ENCODE results near the gene SLC38A1.

DNA sequence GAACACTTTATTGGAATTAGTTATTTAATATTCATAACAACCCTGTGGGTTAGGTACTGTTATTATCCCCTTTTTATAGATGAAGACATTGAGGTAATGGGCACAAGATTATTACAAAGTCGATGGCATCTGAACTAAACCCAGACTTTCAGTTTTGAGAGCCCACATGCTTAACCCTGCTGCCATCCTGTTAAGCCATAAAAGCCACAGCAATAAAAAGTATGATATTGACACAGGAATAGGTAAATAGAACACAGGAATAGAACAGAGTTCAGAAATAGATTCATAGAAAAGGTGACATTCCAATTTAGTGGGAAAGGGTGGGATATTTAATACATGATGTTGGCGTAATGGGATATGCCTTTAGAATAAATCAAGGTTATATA is 119.8 kb downstream of the SLC38A1 start:
- TF ChIP-seq, protein P1, sequence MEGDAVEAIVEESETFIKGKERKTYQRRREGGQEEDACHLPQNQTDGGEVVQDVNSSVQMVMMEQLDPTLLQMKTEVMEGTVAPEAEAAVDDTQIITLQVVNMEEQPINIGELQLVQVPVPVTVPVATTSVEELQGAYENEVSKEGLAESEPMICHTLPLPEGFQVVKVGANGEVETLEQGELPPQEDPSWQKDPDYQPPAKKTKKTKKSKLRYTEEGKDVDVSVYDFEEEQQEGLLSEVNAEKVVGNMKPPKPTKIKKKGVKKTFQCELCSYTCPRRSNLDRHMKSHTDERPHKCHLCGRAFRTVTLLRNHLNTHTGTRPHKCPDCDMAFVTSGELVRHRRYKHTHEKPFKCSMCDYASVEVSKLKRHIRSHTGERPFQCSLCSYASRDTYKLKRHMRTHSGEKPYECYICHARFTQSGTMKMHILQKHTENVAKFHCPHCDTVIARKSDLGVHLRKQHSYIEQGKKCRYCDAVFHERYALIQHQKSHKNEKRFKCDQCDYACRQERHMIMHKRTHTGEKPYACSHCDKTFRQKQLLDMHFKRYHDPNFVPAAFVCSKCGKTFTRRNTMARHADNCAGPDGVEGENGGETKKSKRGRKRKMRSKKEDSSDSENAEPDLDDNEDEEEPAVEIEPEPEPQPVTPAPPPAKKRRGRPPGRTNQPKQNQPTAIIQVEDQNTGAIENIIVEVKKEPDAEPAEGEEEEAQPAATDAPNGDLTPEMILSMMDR (conservative IDR thresholded peaks at IDR 0.05; ENCODE audit: low read length) = no peak
- no peak for TF ChIP-seq EZH2phosphoT487 (IDR thresholded peaks at IDR 0.05; ENCODE audit: borderline replicate concordance, low read depth, low read length)

Measured in OCI-LY7 (cell line).